Adrenal gland (tissue), 5 donors: ENCODE data around the gene COX11.

Source experiments
- POLR2A ChIP-seq, 2 donors: fragments of 450-650 bp; IDR thresholded peaks; one replicate each; pipeline ENCODE4 v1.6.1; 2017; ENCODE audit warnings: antibody characterized with exemption in 2 of 2, mild to moderate bottlenecking in 2 of 2, moderate library complexity in 1 of 2
- TF ChIP-seq, protein P1 (sequence below), 6 experiments: fragments of 450-650 bp in 4 of 6; fragments of 200-600 bp in 2 of 6; sonication (generic) in 1 of 6; IDR thresholded peaks; 1 replicate in 5 of 6; 2 replicates in 1 of 6; pipeline versions ENCODE4 v1.5.1 to v1.8.0; 2016 to 2021; ENCODE audit warnings: antibody characterized with exemption in 6 of 6, mild to moderate bottlenecking in 2 of 6, moderate library complexity in 1 of 6
- donor health status: DM: no; HTN: no; CAD: no.

DNA sequence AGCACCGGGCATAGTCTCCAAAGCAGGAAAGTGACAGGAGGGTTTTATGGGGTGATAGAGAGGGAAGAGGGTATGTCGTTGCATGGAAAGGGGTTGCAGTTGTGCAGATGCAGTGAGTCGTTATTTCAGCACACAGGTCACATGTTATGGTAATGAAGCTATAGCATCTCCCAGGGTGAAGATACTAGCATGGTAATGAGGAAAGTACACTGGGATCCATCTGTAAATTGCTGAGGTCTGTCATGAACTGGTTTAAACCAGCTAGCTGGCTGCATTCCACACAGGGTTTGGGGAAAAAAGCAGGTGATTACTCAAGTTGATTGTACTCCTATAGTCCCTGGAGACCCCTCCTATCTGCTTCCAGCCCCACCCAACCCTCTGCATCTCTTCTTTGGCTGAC is 11.7 kb downstream of the COX11 start:
- TF ChIP-seq, protein P1, sequence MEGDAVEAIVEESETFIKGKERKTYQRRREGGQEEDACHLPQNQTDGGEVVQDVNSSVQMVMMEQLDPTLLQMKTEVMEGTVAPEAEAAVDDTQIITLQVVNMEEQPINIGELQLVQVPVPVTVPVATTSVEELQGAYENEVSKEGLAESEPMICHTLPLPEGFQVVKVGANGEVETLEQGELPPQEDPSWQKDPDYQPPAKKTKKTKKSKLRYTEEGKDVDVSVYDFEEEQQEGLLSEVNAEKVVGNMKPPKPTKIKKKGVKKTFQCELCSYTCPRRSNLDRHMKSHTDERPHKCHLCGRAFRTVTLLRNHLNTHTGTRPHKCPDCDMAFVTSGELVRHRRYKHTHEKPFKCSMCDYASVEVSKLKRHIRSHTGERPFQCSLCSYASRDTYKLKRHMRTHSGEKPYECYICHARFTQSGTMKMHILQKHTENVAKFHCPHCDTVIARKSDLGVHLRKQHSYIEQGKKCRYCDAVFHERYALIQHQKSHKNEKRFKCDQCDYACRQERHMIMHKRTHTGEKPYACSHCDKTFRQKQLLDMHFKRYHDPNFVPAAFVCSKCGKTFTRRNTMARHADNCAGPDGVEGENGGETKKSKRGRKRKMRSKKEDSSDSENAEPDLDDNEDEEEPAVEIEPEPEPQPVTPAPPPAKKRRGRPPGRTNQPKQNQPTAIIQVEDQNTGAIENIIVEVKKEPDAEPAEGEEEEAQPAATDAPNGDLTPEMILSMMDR (IDR thresholded peaks at IDR 0.05): no peak
- TF ChIP-seq POLR2A (IDR thresholded peaks at IDR 0.05): no peak
